Karpas-422 (cell line): Measurements from ENCODE around the gene KDELR3. TPM values are rescaled to one million over a fixed set of nuclear protein-coding genes. Genes with fewer than 3 reads are reported as not detected.

ENCODE experiments used
- DNase-seq: peaks from one replicate; pipeline ENCODE4 v3.0.0-alpha.2; 2015
- H2AFZ ChIP-seq: fragments of 200-600 bp; sonication (generic); 2 replicates; pipeline ENCODE4 v1.6.1; 2014; ENCODE audit warnings: antibody characterized with exemption, low read length, mixed read lengths
- H3K27ac ChIP-seq: fragments of 200-600 bp; sonication (generic); 2 replicates; pipeline ENCODE4 v1.5.1; 2014; ENCODE audit warnings: mild to moderate bottlenecking, low read length, moderate library complexity
- H3K27me3 ChIP-seq: fragments of 200-600 bp; sonication (generic); 2 replicates; pipeline ENCODE4 v1.6.1; 2014; ENCODE audit warnings: low read length, mixed read lengths
- H3K36me3 ChIP-seq: fragments of 200-600 bp; sonication (generic); 2 replicates; pipeline ENCODE4 v1.6.1; 2014; ENCODE audit warnings: low read length, mixed read lengths; ENCODE audit not compliant: insufficient read depth
- H3K4me1 ChIP-seq: fragments of 200-600 bp; sonication (generic); 2 replicates; pipeline ENCODE4 v1.6.1; 2014; ENCODE audit warnings: mild to moderate bottlenecking, low read length, mixed read lengths
- H3K4me2 ChIP-seq: fragments of 200-600 bp; sonication (generic); 2 replicates; pipeline ENCODE4 v1.6.1; 2014; ENCODE audit warnings: low read length, low read depth, mild to moderate bottlenecking; ENCODE audit not compliant: poor library complexity, severe bottlenecking
- H3K4me3 ChIP-seq: fragments of 200-600 bp; sonication (generic); 2 replicates; pipeline ENCODE4 v1.5.1; 2014; ENCODE audit warnings: mild to moderate bottlenecking, antibody characterized with exemption, low read length, mixed read lengths
- H3K79me2 ChIP-seq: fragments of 200-600 bp; sonication (generic); 2 replicates; pipeline ENCODE4 v1.6.1; 2014; ENCODE audit warnings: mild to moderate bottlenecking, low read length, mixed read lengths
- H3K9ac ChIP-seq: fragments of 200-600 bp; sonication (generic); 2 replicates; pipeline ENCODE4 v1.6.0; 2014; ENCODE audit warnings: low read length
- H3K9me2 ChIP-seq: fragments of 200-600 bp; sonication (generic), shearing (Covaris generic); replicated peaks from 2 replicates; pipeline ENCODE4 v1.6.0; 2014; ENCODE audit warnings: mild to moderate bottlenecking, low read length, moderate library complexity; ENCODE audit not compliant: insufficient read depth
- H3K9me3 ChIP-seq: fragments of 300-700, 200-600 bp; sonication (generic); 2 replicates; pipeline ENCODE4 v1.6.1; 2014; ENCODE audit warnings: low read length, mixed read lengths
- H4K20me1 ChIP-seq: fragments of 200-600 bp; sonication (generic); 2 replicates; pipeline ENCODE4 v1.6.1; 2014; ENCODE audit warnings: mild to moderate bottlenecking, antibody characterized with exemption, low read length, low read depth; ENCODE audit not compliant: insufficient read depth
- total RNA-seq: library from RNA; depleted of rRNA; stranded (reverse); fragments of >200 nt; shearing (Covaris generic); gene quantifications from 2 replicates; pipeline ENCODE4 v1.2.3, GENCODE V29; 2014; ENCODE audit warnings: low replicate concordance

The KDELR3 gene
- total RNA-seq, 1 experiment from 2014 or later = not detected

- no peak overlapping the region for H3K4me2 ChIP-seq
- H3K36me3 ChIP-seq = peaks cover 29% of the 10 kb centered on the region
- H3K9me3 ChIP-seq = no peaks in the 10 kb centered on the region
- DNase-seq = no peak
- H4K20me1 ChIP-seq = no peaks in the 10 kb centered on the region
- H3K9ac ChIP-seq = no peak overlapping the region
- H3K27me3 ChIP-seq = no peaks in the 10 kb centered on the region
- H3K27ac ChIP-seq = no peak overlapping the region
- H2AFZ ChIP-seq = no peak overlapping the region
- no peaks in the 10 kb centered on the region for H3K79me2 ChIP-seq
- H3K9me2 ChIP-seq = no peaks in the 10 kb centered on the region
- H3K4me1 ChIP-seq = no peaks in the 10 kb centered on the region
- no peak overlapping the region for H3K4me3 ChIP-seq
Measured at GRCh38 chr22:38479096-38479837, 11.4 kb downstream of the KDELR3 start.

- no peak overlapping the region for H3K4me2 ChIP-seq
- H2AFZ ChIP-seq = no peak overlapping the region
- no peak overlapping the region for H3K9ac ChIP-seq
- 0 out of 2 replicates have a peak, but pooled peaks cover 6% of the 10 kb centered on the region for H4K20me1 ChIP-seq
- H3K36me3 ChIP-seq = peaks cover 46% of the 10 kb centered on the region
- H3K27ac ChIP-seq = no peak overlapping the region
- H3K4me3 ChIP-seq = no peak overlapping the region
- no peaks in the 10 kb centered on the region for H3K9me3 ChIP-seq
- no peaks in the 10 kb centered on the region for H3K27me3 ChIP-seq
- no peaks in the 10 kb centered on the region for H3K79me2 ChIP-seq
- no peaks in the 10 kb centered on the region for H3K9me2 ChIP-seq
- H3K4me1 ChIP-seq = no peaks in the 10 kb centered on the region
- DNase-seq = no peak
Measured at GRCh38 chr22:38481162-38481870, 13.4 kb downstream of the KDELR3 start.

GRCh38 chr22:38481871-38482332 lies 14.0 kb downstream of the KDELR3 start:
- no peaks in the 10 kb centered on the region for H3K9me3 ChIP-seq
- H4K20me1 ChIP-seq = 0 out of 2 replicates have a peak, but pooled peaks cover 6% of the 10 kb centered on the region
- no peak overlapping the region for H2AFZ ChIP-seq
- H3K79me2 ChIP-seq = no peaks in the 10 kb centered on the region
- H3K9ac ChIP-seq = no peak overlapping the region
- H3K4me2 ChIP-seq = no peak overlapping the region
- H3K27ac ChIP-seq = no peak overlapping the region
- H3K9me2 ChIP-seq = no peaks in the 10 kb centered on the region
- H3K4me1 ChIP-seq = no peaks in the 10 kb centered on the region
- DNase-seq = no peak
- H3K27me3 ChIP-seq = no peaks in the 10 kb centered on the region
- H3K4me3 ChIP-seq = no peak overlapping the region
- H3K36me3 ChIP-seq = peaks cover 51% of the 10 kb centered on the region

GRCh38 chr22:38482662-38483308 lies 14.9 kb downstream of the KDELR3 start:
- Histone ChIP-seq H3K27me3 (no peaks in the 10 kb centered on the region), H3K9me2 (no peaks in the 10 kb centered on the region), H3K9ac (no peak overlapping the region), H3K4me1 (no peaks in the 10 kb centered on the region), H3K36me3 (peaks cover 55% of the 10 kb centered on the region), H2AFZ (no peak overlapping the region), H3K79me2 (no peaks in the 10 kb centered on the region), H3K4me2 (no peak overlapping the region), H4K20me1 (peaks cover 7% of the 10 kb centered on the region; the same call in 1 of the 2 replicates), H3K4me3 (no peak overlapping the region), H3K9me3 (no peaks in the 10 kb centered on the region), H3K27ac (no peak overlapping the region)
- no peak for DNase-seq

GRCh38 chr22:38484244-38484643 lies 16.3 kb downstream of the KDELR3 start:
- no peak for DNase-seq
- Histone ChIP-seq H3K9ac (no peak overlapping the region), H2AFZ (no peak overlapping the region), H3K36me3 (peaks cover 70% of the 10 kb centered on the region), H4K20me1 (peaks cover 18% of the 10 kb centered on the region), H3K4me2 (no peak overlapping the region), H3K79me2 (no peaks in the 10 kb centered on the region), H3K9me2 (no peaks in the 10 kb centered on the region), H3K4me3 (no peak overlapping the region), H3K27ac (no peak overlapping the region), H3K27me3 (no peaks in the 10 kb centered on the region), H3K9me3 (no peaks in the 10 kb centered on the region), H3K4me1 (no peaks in the 10 kb centered on the region)

- Histone ChIP-seq H3K9ac (no peak overlapping the region), H3K4me3 (no peak overlapping the region), H4K20me1 (peaks cover 18% of the 10 kb centered on the region), H3K4me2 (no peak overlapping the region), H3K27ac (no peak overlapping the region), H3K9me2 (no peaks in the 10 kb centered on the region), H3K36me3 (peaks cover 84% of the 10 kb centered on the region), H3K4me1 (no peaks in the 10 kb centered on the region), H2AFZ (no peak overlapping the region), H3K79me2 (no peaks in the 10 kb centered on the region; the same call in 1 of the 2 replicates), H3K27me3 (no peaks in the 10 kb centered on the region), H3K9me3 (no peaks in the 10 kb centered on the region)
- DNase-seq = no peak
Measured at GRCh38 chr22:38485783-38486182, 17.9 kb downstream of the KDELR3 start.

GRCh38 chr22:38487946-38488345 lies 20.1 kb downstream of the KDELR3 start:
- no peaks in the 10 kb centered on the region for H3K9me3 ChIP-seq
- no peak overlapping the region for H3K4me3 ChIP-seq
- H4K20me1 ChIP-seq = peaks cover 22% of the 10 kb centered on the region
- H3K27me3 ChIP-seq = no peaks in the 10 kb centered on the region
- no peak overlapping the region for H3K27ac ChIP-seq
- H3K9ac ChIP-seq = no peak overlapping the region
- no peaks in the 10 kb centered on the region for H3K4me1 ChIP-seq
- DNase-seq = no peak
- no peaks in the 10 kb centered on the region for H3K9me2 ChIP-seq
- H2AFZ ChIP-seq = no peak overlapping the region
- H3K79me2 ChIP-seq = no peaks in the 10 kb centered on the region; the same call in 1 of the 2 replicates
- no peak overlapping the region for H3K4me2 ChIP-seq
- peaks cover 88% of the 10 kb centered on the region for H3K36me3 ChIP-seq

- no peak overlapping the region for H2AFZ ChIP-seq
- H3K4me2 ChIP-seq = no peak overlapping the region
- H3K4me1 ChIP-seq = no peaks in the 10 kb centered on the region
- no peaks in the 10 kb centered on the region for H3K27me3 ChIP-seq
- no peak overlapping the region for H3K27ac ChIP-seq
- no peaks in the 10 kb centered on the region for H3K9me2 ChIP-seq
- no peak for DNase-seq
- H4K20me1 ChIP-seq = peaks cover 27% of the 10 kb centered on the region
- H3K9ac ChIP-seq = no peak overlapping the region
- H3K4me3 ChIP-seq = no peak overlapping the region
- H3K9me3 ChIP-seq = no peaks in the 10 kb centered on the region
- no peaks in the 10 kb centered on the region; the same call in none of the 2 replicates for H3K79me2 ChIP-seq
- peaks cover 88% of the 10 kb centered on the region for H3K36me3 ChIP-seq
Measured at GRCh38 chr22:38489142-38489541, 21.2 kb downstream of the KDELR3 start.
